ENCODE measurements around the gene CDH2. TPM values are rescaled to one million over a fixed set of nuclear protein-coding genes. Genes with fewer than 3 reads are reported as not detected.

The CDH2 gene
- polyA plus RNA-seq, result 193 and 199 TPM in 2 replicates
- polyA minus RNA-seq, result 366 and 433 TPM in 2 replicates

- H3K4me3 ChIP-seq (ENCODE audit: low read length), result peak within 1 kb of the TSS; percentile 92
- peaks cover 77% of the 10 kb centered on the region for H3K79me2 ChIP-seq (replicated peaks; ENCODE audit: insufficient read depth, low read length)
- peak within 1 kb of the TSS; percentile 42 for H2AFZ ChIP-seq (ENCODE audit: low read depth, low read length)
- no peaks in the 10 kb centered on the region for H3K36me3 ChIP-seq (ENCODE audit: insufficient read depth, low read length)
- H3K4me2 ChIP-seq (ENCODE audit: low read length), result no peak within 1 kb of the TSS
- H3K9me2 ChIP-seq (ENCODE audit: insufficient read depth, low read length), result no peaks in the 10 kb centered on the region
- H3K9me3 ChIP-seq (ENCODE audit: low read length), result no peaks in the 10 kb centered on the region
- peaks cover 4% of the 10 kb centered on the region for H3F3A ChIP-seq (ENCODE audit: insufficient read depth, low read length, poor library complexity, severe bottlenecking)
- H3K27ac ChIP-seq (ENCODE audit: low read length), result peak within 1 kb of the TSS; percentile 96
- TF ChIP-seq TAF1 (IDR thresholded peaks at IDR 0.05; ENCODE audit: low read depth) (peak; percentile 87), CTCF (IDR thresholded peaks at IDR 0.05; ENCODE audit: poor library complexity, severe bottlenecking) (peak; percentile 67), RAD21 (conservative IDR thresholded peaks at IDR 0.05) (peak; percentile 73), MXI1 (conservative IDR thresholded peaks at IDR 0.05; ENCODE audit: poor library complexity, severe bottlenecking) (peak; percentile 63), SMC3 (conservative IDR thresholded peaks at IDR 0.05; ENCODE audit: poor library complexity) (peak; percentile 70), EP300 (conservative IDR thresholded peaks at IDR 0.05; ENCODE audit: poor library complexity, severe bottlenecking) (peak; percentile 47), EZH2 (IDR thresholded peaks at IDR 0.05; ENCODE audit: borderline replicate concordance, insufficient read depth, low read length, poor library complexity, severe bottlenecking) (no peak), REST (IDR thresholded peaks at IDR 0.05; ENCODE audit: borderline replicate concordance) (peak; percentile 85), POLR2AphosphoS5 (IDR thresholded peaks at IDR 0.05) (peak; percentile 95)
- H4K20me1 ChIP-seq (ENCODE audit: insufficient read depth), result peaks cover 8% of the 10 kb centered on the region
- H3K27me3 ChIP-seq (ENCODE audit: insufficient read depth, low read depth, low read length), result no peaks in the 10 kb centered on the region
- peak within 1 kb of the TSS; percentile 93 for H3K9ac ChIP-seq (ENCODE audit: low read length)
Observed at GRCh38 chr18:28176948-28177827, at the start of gene CDH2. Gene CDH2 (minus strand): TSS chr18:28177130. CDS start chr18:28177022, 108 bp downstream.

- Histone ChIP-seq H3K9me3 (ENCODE audit: low read length) (no peaks in the 10 kb centered on the region), H3K9ac (ENCODE audit: low read length) (no peak overlapping the region), H3K27me3 (ENCODE audit: insufficient read depth, low read depth, low read length) (no peaks in the 10 kb centered on the region), H3K27ac (ENCODE audit: low read length) (no peak overlapping the region), H3K36me3 (ENCODE audit: insufficient read depth, low read length) (no peaks in the 10 kb centered on the region), H3F3A (ENCODE audit: insufficient read depth, low read length, poor library complexity, severe bottlenecking) (no peaks in the 10 kb centered on the region), H3K4me2 (ENCODE audit: low read length) (no peak overlapping the region), H3K79me2 (replicated peaks; ENCODE audit: insufficient read depth, low read length) (no peaks in the 10 kb centered on the region), H3K9me2 (ENCODE audit: insufficient read depth, low read length) (no peaks in the 10 kb centered on the region), H2AFZ (ENCODE audit: low read depth, low read length) (no peak overlapping the region), H4K20me1 (ENCODE audit: insufficient read depth) (no peaks in the 10 kb centered on the region), H3K4me3 (ENCODE audit: low read length) (no peak overlapping the region)
- TF ChIP-seq EZH2 (IDR thresholded peaks at IDR 0.05; ENCODE audit: borderline replicate concordance, insufficient read depth, low read length, poor library complexity, severe bottlenecking) (no peak), POLR2AphosphoS5 (IDR thresholded peaks at IDR 0.05) (no peak)
Observed at GRCh38 chr18:28212060-28212459, 35.1 kb upstream of the CDH2 start.
